HL-60 (cell line): ENCODE measurements around the gene SMIM1.

Source experiments
- GABPA ChIP-seq: IDR thresholded peaks from 2 replicates; pipeline ENCODE4 v1.6.1; 2012; ENCODE audit warnings: low read depth
- POLR2AphosphoS5 ChIP-seq: IDR thresholded peaks from 2 replicates; pipeline ENCODE4 v1.6.1; 2012; ENCODE audit warnings: low read depth
- TF ChIP-seq, protein P1 (sequence below): IDR thresholded peaks from one replicate; pipeline ENCODE4 v1.5.1; 2011; ENCODE audit warnings: low read length, control low read depth, inconsistent platforms; ENCODE audit not compliant: insufficient read depth

GRCh38 chr1:3799976-3800685, 27.6 kb downstream of the SMIM1 start:
- TF ChIP-seq, protein P1, sequence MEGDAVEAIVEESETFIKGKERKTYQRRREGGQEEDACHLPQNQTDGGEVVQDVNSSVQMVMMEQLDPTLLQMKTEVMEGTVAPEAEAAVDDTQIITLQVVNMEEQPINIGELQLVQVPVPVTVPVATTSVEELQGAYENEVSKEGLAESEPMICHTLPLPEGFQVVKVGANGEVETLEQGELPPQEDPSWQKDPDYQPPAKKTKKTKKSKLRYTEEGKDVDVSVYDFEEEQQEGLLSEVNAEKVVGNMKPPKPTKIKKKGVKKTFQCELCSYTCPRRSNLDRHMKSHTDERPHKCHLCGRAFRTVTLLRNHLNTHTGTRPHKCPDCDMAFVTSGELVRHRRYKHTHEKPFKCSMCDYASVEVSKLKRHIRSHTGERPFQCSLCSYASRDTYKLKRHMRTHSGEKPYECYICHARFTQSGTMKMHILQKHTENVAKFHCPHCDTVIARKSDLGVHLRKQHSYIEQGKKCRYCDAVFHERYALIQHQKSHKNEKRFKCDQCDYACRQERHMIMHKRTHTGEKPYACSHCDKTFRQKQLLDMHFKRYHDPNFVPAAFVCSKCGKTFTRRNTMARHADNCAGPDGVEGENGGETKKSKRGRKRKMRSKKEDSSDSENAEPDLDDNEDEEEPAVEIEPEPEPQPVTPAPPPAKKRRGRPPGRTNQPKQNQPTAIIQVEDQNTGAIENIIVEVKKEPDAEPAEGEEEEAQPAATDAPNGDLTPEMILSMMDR: no peak
- no peak for TF ChIP-seq POLR2AphosphoS5
- no peak for TF ChIP-seq GABPA
